ENCODE data around the gene VAMP8. TPM values are rescaled to one million over a fixed set of nuclear protein-coding genes. Genes with fewer than 3 reads are reported as not detected.
"Not testable (repeated sequence)": the region's sequence is repeated elsewhere in the genome, so short reads cannot be mapped to it uniquely, and the experiment has no call there.

The VAMP8 gene
- total and polyA plus RNA-seq, 4 donors: 29.2 to 140 (median 79.4) TPM

DNA sequence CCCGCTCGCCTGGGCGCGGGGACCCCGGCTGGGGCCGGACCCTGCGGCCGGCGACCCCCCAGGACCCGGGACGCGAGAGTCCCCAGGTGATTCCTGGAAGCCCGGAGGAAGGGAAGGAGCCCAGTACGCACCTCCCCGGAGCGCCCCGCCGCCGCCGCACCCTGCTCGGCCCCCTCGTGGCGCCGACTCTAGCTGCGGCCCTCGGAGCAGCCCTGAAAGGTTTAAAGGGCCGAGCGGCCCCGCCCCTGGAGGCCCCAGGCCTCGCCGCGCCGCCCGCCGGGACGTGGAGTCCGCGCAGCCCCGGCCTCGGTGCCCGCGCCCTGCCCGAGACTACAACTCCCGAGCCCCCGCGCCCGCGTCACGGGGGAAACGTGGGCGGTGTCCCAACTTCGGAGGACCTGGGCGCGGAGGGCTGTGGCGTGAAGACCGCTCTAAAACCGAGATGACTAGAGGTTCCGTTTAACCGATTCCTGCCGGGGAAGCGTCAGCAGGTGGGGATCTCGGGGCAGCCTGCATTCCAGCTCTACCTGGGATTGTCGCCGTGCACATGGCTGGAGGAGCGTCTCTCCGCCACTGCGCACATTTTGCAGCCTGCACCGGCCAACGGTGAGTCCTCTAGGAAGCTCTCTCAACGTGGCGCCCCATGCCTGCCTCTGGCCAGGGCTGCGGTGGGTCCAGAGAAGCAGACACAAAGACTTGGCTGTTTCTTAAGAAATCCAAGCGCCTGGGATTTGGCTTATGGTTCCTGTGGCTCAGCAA is 25.3 kb downstream of the VAMP8 start, which contains the start of gene TMEM150A:
TSS of gene TMEM150A (minus strand) at position 223 of the 759 bp plus-strand sequence. CDS start 750 bp downstream, outside the sequence.
- Histone ChIP-seq H3K27ac (ENCODE audit: low read depth in 1 of 2, low read length in 2 of 2) (peak within 1 kb of the TSS; percentile 78 to 80), H3K27me3 (ENCODE audit: control insufficient read depth in 4 of 4, insufficient read depth in 4 of 4, low read length in 3 of 4) (no peaks in the 10 kb centered on the region), H3K36me3 (ENCODE audit: control insufficient read depth in 4 of 4, insufficient read depth in 3 of 4, low read depth in 1 of 4, low read length in 3 of 4) (peaks cover 0 to 12% (median 6%) of the 10 kb centered on the region in 4 donors), H3K4me1 (ENCODE audit: control insufficient read depth in 4 of 4, insufficient read depth in 4 of 4, low read length in 3 of 4) (peaks cover 9 to 58% (median 47%) of the 10 kb centered on the region in 4 donors), H3K4me3 (ENCODE audit: low read depth in 1 of 3, low read length in 3 of 3) (peak within 1 kb of the TSS; percentile 88 to 95 (median 95)), H3K9me3 (ENCODE audit: control insufficient read depth in 4 of 4, low read length in 3 of 4) (no peaks in the 10 kb centered on the region), H3K9ac (ENCODE audit: low read depth in 1 of 2, low read length in 2 of 2) (peak within 1 kb of the TSS; percentile 67 to 83)
- under 1% methylated on average over 73 of the region's 73 CpGs for WGBS
- DNase-seq (ENCODE audit: low spot score): peak; percentile 83
- TF ChIP-seq EGR1 (IDR thresholded peaks at IDR 0.05; ENCODE audit: low read depth in 2 of 2) (peak in 1 of 2 donors; percentile 66), RAD21 (IDR thresholded peaks at IDR 0.05) (peak in 1 of 2 donors; percentile 17), FOXA1 (IDR thresholded peaks at IDR 0.05) (no peak)
- TF ChIP-seq, protein P1, sequence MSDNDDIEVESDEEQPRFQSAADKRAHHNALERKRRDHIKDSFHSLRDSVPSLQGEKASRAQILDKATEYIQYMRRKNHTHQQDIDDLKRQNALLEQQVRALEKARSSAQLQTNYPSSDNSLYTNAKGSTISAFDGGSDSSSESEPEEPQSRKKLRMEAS (IDR thresholded peaks at IDR 0.05): peak; percentile 49
- TF ChIP-seq, protein P2, sequence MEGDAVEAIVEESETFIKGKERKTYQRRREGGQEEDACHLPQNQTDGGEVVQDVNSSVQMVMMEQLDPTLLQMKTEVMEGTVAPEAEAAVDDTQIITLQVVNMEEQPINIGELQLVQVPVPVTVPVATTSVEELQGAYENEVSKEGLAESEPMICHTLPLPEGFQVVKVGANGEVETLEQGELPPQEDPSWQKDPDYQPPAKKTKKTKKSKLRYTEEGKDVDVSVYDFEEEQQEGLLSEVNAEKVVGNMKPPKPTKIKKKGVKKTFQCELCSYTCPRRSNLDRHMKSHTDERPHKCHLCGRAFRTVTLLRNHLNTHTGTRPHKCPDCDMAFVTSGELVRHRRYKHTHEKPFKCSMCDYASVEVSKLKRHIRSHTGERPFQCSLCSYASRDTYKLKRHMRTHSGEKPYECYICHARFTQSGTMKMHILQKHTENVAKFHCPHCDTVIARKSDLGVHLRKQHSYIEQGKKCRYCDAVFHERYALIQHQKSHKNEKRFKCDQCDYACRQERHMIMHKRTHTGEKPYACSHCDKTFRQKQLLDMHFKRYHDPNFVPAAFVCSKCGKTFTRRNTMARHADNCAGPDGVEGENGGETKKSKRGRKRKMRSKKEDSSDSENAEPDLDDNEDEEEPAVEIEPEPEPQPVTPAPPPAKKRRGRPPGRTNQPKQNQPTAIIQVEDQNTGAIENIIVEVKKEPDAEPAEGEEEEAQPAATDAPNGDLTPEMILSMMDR (IDR thresholded peaks at IDR 0.05; ENCODE audit: low read depth, low read length, missing input control): peak; percentile 26
- TF ChIP-seq, protein P3, sequence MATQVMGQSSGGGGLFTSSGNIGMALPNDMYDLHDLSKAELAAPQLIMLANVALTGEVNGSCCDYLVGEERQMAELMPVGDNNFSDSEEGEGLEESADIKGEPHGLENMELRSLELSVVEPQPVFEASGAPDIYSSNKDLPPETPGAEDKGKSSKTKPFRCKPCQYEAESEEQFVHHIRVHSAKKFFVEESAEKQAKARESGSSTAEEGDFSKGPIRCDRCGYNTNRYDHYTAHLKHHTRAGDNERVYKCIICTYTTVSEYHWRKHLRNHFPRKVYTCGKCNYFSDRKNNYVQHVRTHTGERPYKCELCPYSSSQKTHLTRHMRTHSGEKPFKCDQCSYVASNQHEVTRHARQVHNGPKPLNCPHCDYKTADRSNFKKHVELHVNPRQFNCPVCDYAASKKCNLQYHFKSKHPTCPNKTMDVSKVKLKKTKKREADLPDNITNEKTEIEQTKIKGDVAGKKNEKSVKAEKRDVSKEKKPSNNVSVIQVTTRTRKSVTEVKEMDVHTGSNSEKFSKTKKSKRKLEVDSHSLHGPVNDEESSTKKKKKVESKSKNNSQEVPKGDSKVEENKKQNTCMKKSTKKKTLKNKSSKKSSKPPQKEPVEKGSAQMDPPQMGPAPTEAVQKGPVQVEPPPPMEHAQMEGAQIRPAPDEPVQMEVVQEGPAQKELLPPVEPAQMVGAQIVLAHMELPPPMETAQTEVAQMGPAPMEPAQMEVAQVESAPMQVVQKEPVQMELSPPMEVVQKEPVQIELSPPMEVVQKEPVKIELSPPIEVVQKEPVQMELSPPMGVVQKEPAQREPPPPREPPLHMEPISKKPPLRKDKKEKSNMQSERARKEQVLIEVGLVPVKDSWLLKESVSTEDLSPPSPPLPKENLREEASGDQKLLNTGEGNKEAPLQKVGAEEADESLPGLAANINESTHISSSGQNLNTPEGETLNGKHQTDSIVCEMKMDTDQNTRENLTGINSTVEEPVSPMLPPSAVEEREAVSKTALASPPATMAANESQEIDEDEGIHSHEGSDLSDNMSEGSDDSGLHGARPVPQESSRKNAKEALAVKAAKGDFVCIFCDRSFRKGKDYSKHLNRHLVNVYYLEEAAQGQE (IDR thresholded peaks at IDR 0.05): peak; percentile 10
- TF ChIP-seq, protein P4, sequence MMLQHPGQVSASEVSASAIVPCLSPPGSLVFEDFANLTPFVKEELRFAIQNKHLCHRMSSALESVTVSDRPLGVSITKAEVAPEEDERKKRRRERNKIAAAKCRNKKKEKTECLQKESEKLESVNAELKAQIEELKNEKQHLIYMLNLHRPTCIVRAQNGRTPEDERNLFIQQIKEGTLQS (IDR thresholded peaks at IDR 0.05): no peak

DNA sequence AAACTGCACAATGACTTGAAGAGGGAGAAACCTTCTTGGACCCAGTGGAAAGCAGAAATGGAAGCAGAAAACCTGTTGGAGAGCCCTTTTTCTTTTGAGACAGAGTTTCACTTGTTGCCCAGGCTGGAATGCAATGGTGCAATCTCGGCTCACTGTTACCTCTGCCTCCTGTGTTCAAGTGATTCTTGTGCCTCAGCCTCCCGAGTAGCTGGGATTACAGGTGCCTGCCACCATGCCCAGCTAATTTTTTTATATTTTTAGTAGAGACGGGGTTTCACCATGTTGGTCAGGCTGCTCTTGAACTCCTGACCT is 26.7 kb downstream of the VAMP8 start:
- not testable (repeated sequence) for H3K9ac ChIP-seq (ENCODE audit: low read depth in 1 of 2, low read length in 2 of 2); H3K9me3 ChIP-seq (ENCODE audit: control insufficient read depth in 4 of 4, low read length in 3 of 4); DNase-seq (ENCODE audit: low spot score); H3K4me3 ChIP-seq (ENCODE audit: low read depth in 1 of 3, low read length in 3 of 3); H3K27ac ChIP-seq (ENCODE audit: low read depth in 1 of 2, low read length in 2 of 2); H3K27me3 ChIP-seq (ENCODE audit: control insufficient read depth in 4 of 4, insufficient read depth in 4 of 4, low read length in 3 of 4)
- peaks cover 5 to 61% (median 46%) of the 10 kb centered on the region in 4 donors for H3K4me1 ChIP-seq (ENCODE audit: control insufficient read depth in 4 of 4, insufficient read depth in 4 of 4, low read length in 3 of 4)
- 57% methylated on average over 3 of the region's 3 CpGs for WGBS
- H3K36me3 ChIP-seq (ENCODE audit: control insufficient read depth in 4 of 4, insufficient read depth in 3 of 4, low read depth in 1 of 4, low read length in 3 of 4): peaks cover 0 to 12% (median 7%) of the 10 kb centered on the region in 4 donors

DNA sequence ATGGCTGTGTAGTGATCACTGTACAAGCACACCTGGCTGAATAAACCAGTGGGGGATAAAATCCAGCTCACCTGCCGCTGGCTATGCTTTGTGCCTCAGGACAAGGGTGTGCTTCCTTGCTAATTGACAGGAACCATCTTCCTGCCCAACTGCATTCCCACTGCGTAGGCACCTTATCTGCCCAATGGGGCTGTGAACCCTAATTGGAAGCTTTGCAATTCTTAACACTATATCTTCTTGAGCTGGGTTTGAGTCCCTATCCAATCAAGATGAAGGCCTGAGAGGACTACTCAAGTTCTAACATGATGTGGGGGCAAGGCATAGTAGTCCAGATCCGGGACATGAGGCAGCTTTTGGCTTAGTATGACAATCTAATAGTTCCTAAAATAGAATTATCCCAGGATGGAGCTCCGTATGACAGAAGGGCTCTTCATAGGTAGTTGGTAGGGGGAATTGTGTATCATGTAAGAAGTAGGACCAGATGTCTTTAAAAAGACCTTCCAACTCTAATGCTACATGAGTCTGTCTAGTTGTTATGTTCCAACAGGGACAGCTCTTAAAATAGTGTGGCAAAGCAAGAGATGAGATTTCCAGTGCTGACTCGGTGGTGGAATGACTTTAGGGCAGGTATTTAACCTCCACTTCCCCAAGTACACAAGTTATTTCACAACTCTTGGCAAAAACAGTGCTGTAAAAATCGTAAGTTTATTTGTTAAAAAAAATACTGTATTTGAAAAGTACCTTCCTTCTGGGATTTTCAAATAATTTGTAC is 27.4 kb downstream of the VAMP8 start:
- H3K9ac ChIP-seq (ENCODE audit: low read depth in 1 of 2, low read length in 2 of 2): no peak overlapping the region
- peak overlapping the region; percentile 70 to 76 for H3K27ac ChIP-seq (ENCODE audit: low read depth in 1 of 2, low read length in 2 of 2)
- H3K36me3 ChIP-seq (ENCODE audit: control insufficient read depth in 4 of 4, insufficient read depth in 3 of 4, low read depth in 1 of 4, low read length in 3 of 4): peaks cover 0 to 10% (median 5%) of the 10 kb centered on the region in 4 donors
- DNase-seq (ENCODE audit: low spot score): no peak
- H3K4me3 ChIP-seq (ENCODE audit: low read depth in 1 of 3, low read length in 3 of 3): peak overlapping the region in 1 of 3 donors; percentile 14
- H3K4me1 ChIP-seq (ENCODE audit: control insufficient read depth in 4 of 4, insufficient read depth in 4 of 4, low read length in 3 of 4): peaks cover 5 to 61% (median 49%) of the 10 kb centered on the region in 4 donors
- no peaks in the 10 kb centered on the region for H3K27me3 ChIP-seq (ENCODE audit: control insufficient read depth in 4 of 4, insufficient read depth in 4 of 4, low read length in 3 of 4)
- 46% methylated on average over 6 of the region's 6 CpGs for WGBS
- no peaks in the 10 kb centered on the region for H3K9me3 ChIP-seq (ENCODE audit: control insufficient read depth in 4 of 4, low read length in 3 of 4)
- TF ChIP-seq, protein P5, sequence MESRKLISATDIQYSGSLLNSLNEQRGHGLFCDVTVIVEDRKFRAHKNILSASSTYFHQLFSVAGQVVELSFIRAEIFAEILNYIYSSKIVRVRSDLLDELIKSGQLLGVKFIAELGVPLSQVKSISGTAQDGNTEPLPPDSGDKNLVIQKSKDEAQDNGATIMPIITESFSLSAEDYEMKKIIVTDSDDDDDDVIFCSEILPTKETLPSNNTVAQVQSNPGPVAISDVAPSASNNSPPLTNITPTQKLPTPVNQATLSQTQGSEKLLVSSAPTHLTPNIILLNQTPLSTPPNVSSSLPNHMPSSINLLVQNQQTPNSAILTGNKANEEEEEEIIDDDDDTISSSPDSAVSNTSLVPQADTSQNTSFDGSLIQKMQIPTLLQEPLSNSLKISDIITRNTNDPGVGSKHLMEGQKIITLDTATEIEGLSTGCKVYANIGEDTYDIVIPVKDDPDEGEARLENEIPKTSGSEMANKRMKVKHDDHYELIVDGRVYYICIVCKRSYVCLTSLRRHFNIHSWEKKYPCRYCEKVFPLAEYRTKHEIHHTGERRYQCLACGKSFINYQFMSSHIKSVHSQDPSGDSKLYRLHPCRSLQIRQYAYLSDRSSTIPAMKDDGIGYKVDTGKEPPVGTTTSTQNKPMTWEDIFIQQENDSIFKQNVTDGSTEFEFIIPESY (IDR thresholded peaks at IDR 0.05): no peak
- TF ChIP-seq JUND (IDR thresholded peaks at IDR 0.05): no peak
- TF ChIP-seq TAF1 (conservative IDR thresholded peaks at IDR 0.05): no peak
- peak; percentile 7 to 29 for TF ChIP-seq RAD21 (IDR thresholded peaks at IDR 0.05)
- TF ChIP-seq HNF4A (conservative IDR thresholded peaks at IDR 0.05): peak; percentile 7 to 53
- TF ChIP-seq, protein P1 (IDR thresholded peaks at IDR 0.05): no peak
- TF ChIP-seq, protein P3 (IDR thresholded peaks at IDR 0.05): peak; percentile 62
